ENCODE results near the gene WDR90. TPM values are rescaled to one million over a fixed set of nuclear protein-coding genes. Genes with fewer than 3 reads are reported as not detected.

Gene WDR90
- total and polyA plus RNA-seq, 2 experiments from 2014 or later: 25.9 to 42.2 TPM

DNA sequence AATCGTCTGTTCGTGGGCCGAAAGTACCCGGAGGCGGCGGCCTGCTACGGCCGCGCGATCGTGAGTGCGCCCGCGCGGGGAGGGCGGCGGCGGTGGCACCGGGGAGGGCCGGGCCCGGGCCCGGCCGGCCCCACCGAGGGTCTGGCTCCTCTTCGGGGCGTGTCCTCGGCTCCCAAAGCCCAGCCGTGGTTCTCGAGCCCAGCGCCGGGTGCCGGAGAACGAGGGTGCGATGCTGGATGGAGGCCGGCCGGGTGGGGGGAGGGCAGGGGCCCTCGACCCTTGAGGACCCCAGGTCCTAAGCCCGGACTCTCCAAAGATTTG, 31.4 kb downstream of the WDR90 start:
- H3K27ac ChIP-seq (ENCODE audit: low read depth): no peak overlapping the region
- peak overlapping the region; percentile 84 for H3K4me3 Mint-ChIP-seq
- H4K20me1 ChIP-seq (replicated peaks; ENCODE audit: insufficient read depth): peaks cover 14% of the 10 kb centered on the region; the same call in 1 of the 2 replicates
- H3K27ac Mint-ChIP-seq: no peak overlapping the region; the same call in 1 of the 2 replicates
- no peaks in the 10 kb centered on the region for H3K9me2 ChIP-seq (ENCODE audit: insufficient read depth)
- H3K27me3 Mint-ChIP-seq (ENCODE audit: insufficient read depth, low read depth, poor library complexity): peaks cover 23% of the 10 kb centered on the region
- H3K4me2 ChIP-seq: peak overlapping the region; percentile 86
- H3F3A ChIP-seq (replicated peaks; ENCODE audit: low read depth): peaks cover 27% of the 10 kb centered on the region
- H3K4me1 ChIP-seq (ENCODE audit: insufficient read depth): peaks cover 16% of the 10 kb centered on the region; the same call in 1 of the 2 replicates
- no peak overlapping the region for H2AFZ ChIP-seq
- H3K79me2 ChIP-seq (replicated peaks; ENCODE audit: insufficient read depth): peaks cover 9% of the 10 kb centered on the region; the same call in 1 of the 2 replicates
- H3K36me3 Mint-ChIP-seq (ENCODE audit: low read depth): peaks cover 24% of the 10 kb centered on the region
- peaks cover 26% of the 10 kb centered on the region for H3K4me1 Mint-ChIP-seq
- no peaks in the 10 kb centered on the region; the same call in 1 of the 2 replicates for H3K36me3 ChIP-seq (ENCODE audit: insufficient read depth)
- TF ChIP-seq CTCF (conservative IDR thresholded peaks at IDR 0.05; ENCODE audit: low read depth in 2 of 2): no peak
- TF ChIP-seq, protein P1, sequence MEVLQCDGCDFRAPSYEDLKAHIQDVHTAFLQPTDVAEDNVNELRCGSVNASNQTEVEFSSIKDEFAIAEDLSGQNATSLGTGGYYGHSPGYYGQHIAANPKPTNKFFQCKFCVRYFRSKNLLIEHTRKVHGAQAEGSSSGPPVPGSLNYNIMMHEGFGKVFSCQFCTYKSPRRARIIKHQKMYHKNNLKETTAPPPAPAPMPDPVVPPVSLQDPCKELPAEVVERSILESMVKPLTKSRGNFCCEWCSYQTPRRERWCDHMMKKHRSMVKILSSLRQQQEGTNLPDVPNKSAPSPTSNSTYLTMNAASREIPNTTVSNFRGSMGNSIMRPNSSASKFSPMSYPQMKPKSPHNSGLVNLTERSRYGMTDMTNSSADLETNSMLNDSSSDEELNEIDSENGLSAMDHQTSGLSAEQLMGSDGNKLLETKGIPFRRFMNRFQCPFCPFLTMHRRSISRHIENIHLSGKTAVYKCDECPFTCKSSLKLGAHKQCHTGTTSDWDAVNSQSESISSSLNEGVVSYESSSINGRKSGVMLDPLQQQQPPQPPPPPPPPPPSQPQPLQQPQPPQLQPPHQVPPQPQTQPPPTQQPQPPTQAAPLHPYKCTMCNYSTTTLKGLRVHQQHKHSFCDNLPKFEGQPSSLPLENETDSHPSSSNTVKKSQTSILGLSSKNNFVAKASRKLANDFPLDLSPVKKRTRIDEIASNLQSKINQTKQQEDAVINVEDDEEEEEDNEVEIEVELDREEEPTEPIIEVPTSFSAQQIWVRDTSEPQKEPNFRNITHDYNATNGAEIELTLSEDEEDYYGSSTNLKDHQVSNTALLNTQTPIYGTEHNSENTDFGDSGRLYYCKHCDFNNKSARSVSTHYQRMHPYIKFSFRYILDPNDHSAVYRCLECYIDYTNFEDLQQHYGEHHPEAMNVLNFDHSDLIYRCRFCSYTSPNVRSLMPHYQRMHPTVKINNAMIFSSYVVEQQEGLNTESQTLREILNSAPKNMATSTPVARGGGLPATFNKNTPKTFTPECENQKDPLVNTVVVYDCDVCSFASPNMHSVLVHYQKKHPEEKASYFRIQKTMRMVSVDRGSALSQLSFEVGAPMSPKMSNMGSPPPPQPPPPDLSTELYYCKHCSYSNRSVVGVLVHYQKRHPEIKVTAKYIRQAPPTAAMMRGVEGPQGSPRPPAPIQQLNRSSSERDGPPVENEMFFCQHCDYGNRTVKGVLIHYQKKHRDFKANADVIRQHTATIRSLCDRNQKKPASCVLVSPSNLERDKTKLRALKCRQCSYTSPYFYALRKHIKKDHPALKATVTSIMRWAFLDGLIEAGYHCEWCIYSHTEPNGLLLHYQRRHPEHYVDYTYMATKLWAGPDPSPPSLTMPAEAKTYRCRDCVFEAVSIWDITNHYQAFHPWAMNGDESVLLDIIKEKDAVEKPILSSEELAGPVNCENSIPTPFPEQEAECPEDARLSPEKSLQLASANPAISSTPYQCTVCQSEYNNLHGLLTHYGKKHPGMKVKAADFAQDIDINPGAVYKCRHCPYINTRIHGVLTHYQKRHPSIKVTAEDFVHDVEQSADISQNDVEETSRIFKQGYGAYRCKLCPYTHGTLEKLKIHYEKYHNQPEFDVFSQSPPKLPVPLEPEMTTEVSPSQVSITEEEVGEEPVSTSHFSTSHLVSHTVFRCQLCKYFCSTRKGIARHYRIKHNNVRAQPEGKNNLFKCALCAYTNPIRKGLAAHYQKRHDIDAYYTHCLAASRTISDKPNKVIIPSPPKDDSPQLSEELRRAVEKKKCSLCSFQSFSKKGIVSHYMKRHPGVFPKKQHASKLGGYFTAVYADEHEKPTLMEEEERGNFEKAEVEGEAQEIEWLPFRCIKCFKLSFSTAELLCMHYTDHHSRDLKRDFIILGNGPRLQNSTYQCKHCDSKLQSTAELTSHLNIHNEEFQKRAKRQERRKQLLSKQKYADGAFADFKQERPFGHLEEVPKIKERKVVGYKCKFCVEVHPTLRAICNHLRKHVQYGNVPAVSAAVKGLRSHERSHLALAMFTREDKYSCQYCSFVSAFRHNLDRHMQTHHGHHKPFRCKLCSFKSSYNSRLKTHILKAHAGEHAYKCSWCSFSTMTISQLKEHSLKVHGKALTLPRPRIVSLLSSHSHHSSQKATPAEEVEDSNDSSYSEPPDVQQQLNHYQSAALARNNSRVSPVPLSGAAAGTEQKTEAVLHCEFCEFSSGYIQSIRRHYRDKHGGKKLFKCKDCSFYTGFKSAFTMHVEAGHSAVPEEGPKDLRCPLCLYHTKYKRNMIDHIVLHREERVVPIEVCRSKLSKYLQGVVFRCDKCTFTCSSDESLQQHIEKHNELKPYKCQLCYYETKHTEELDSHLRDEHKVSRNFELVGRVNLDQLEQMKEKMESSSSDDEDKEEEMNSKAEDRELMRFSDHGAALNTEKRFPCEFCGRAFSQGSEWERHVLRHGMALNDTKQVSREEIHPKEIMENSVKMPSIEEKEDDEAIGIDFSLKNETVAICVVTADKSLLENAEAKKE (CRISPR knock-in tag; IDR thresholded peaks at IDR 0.05): no peak
- no peak for TF ChIP-seq STAT1 (IDR thresholded peaks at IDR 0.05; ENCODE audit: unreplicated experiment)
- no peak for TF ChIP-seq EZH2phosphoT487 (IDR thresholded peaks at IDR 0.05; ENCODE audit: unreplicated experiment)
- TF ChIP-seq POLR2AphosphoS5 (IDR thresholded peaks at IDR 0.05; ENCODE audit: low read depth): no peak
- TF ChIP-seq ZNF114 (CRISPR knock-in tag; IDR thresholded peaks at IDR 0.05): no peak
- TF ChIP-seq, protein P2, sequence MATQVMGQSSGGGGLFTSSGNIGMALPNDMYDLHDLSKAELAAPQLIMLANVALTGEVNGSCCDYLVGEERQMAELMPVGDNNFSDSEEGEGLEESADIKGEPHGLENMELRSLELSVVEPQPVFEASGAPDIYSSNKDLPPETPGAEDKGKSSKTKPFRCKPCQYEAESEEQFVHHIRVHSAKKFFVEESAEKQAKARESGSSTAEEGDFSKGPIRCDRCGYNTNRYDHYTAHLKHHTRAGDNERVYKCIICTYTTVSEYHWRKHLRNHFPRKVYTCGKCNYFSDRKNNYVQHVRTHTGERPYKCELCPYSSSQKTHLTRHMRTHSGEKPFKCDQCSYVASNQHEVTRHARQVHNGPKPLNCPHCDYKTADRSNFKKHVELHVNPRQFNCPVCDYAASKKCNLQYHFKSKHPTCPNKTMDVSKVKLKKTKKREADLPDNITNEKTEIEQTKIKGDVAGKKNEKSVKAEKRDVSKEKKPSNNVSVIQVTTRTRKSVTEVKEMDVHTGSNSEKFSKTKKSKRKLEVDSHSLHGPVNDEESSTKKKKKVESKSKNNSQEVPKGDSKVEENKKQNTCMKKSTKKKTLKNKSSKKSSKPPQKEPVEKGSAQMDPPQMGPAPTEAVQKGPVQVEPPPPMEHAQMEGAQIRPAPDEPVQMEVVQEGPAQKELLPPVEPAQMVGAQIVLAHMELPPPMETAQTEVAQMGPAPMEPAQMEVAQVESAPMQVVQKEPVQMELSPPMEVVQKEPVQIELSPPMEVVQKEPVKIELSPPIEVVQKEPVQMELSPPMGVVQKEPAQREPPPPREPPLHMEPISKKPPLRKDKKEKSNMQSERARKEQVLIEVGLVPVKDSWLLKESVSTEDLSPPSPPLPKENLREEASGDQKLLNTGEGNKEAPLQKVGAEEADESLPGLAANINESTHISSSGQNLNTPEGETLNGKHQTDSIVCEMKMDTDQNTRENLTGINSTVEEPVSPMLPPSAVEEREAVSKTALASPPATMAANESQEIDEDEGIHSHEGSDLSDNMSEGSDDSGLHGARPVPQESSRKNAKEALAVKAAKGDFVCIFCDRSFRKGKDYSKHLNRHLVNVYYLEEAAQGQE (IDR thresholded peaks at IDR 0.05; ENCODE audit: unreplicated experiment): no peak
- TF ChIP-seq ETS1 (IDR thresholded peaks at IDR 0.05): no peak
- no peak for TF ChIP-seq JUNB (IDR thresholded peaks at IDR 0.05; ENCODE audit: unreplicated experiment)
- no peak for TF ChIP-seq ZNF331 (CRISPR knock-in tag; IDR thresholded peaks at IDR 0.05; ENCODE audit: low read depth)
- TF ChIP-seq EZH2 (IDR thresholded peaks at IDR 0.05; ENCODE audit: low read depth, unreplicated experiment): no peak
- TF ChIP-seq NANOG (IDR thresholded peaks at IDR 0.05; ENCODE audit: borderline replicate concordance): no peak
- no peak for TF ChIP-seq CREB1 (CRISPR knock-in tag; IDR thresholded peaks at IDR 0.05; ENCODE audit: low read depth)
- no peaks in the 10 kb centered on the region for H3K27me3 ChIP-seq (ENCODE audit: insufficient read depth)
- DNase-seq (ENCODE audit: low spot score) (no peak), ATAC-seq (no peak)
- H3K4me3 ChIP-seq: peak overlapping the region; percentile 71
- no peaks in the 10 kb centered on the region; the same call in 1 of the 3 replicates for H3K9me3 Mint-ChIP-seq
